WTC11 (cell line): ENCODE results near the gene TSPAN31. TPM values are rescaled to one million over a fixed set of nuclear protein-coding genes. Genes with fewer than 3 reads are reported as not detected.

Experiments used
- ATAC-seq: fragments of 200-7000 bp; cut with Tn5 transposase; 2 replicates; pipeline ENCODE4 v1.10.0; 2021; ENCODE audit warnings: mild to moderate bottlenecking, moderate library complexity
- CTCF ChIA-PET: fragments of 300-600 bp; sonication (Branson Sonifier 250); formaldehyde crosslinking; loops from one replicate; lab custom pipeline; 2021; ENCODE audit warnings: antibody characterized with exemption; lab: Charles Lee
- POLR2A ChIA-PET: fragments of 350-600 bp; sonication (Branson Sonifier 250); formaldehyde crosslinking; loops from one replicate; lab custom pipeline; 2021; ENCODE audit warnings: antibody characterized with exemption; lab: Charles Lee
- DNase-seq: peaks from one replicate; pipeline ENCODE4 v3.0.0; 2021; ENCODE audit warnings: low spot score
- H3K27ac Mint-ChIP-seq: 2 replicates; pipeline ENCODE4 v1.8.0; 2021; ENCODE audit warnings: mixed read lengths
- H3K27me3 Mint-ChIP-seq: 2 replicates; pipeline ENCODE4 v1.8.0; 2021; ENCODE audit warnings: low read depth, mild to moderate bottlenecking, moderate library complexity, mixed read lengths
- H3K36me3 Mint-ChIP-seq: 2 replicates; pipeline ENCODE4 v1.8.0; 2021; ENCODE audit warnings: mixed read lengths
- H3K4me1 Mint-ChIP-seq: 2 replicates; pipeline ENCODE4 v1.8.0; 2022; ENCODE audit warnings: mixed read lengths
- H3K4me3 Mint-ChIP-seq: 2 replicates; pipeline ENCODE4 v1.8.0; 2021; ENCODE audit warnings: mild to moderate bottlenecking, moderate library complexity, mixed read lengths
- H3K9me3 Mint-ChIP-seq: 2 replicates; pipeline ENCODE4 v1.8.0; 2021; ENCODE audit warnings: mixed read lengths
- ATF3 ChIP-seq: sonication (generic); formaldehyde crosslinking; conservative IDR thresholded peaks from 2 replicates; pipeline ENCODE4 v1.8.1; 2022; ENCODE audit warnings: mild to moderate bottlenecking, missing genetic modification reagents
- CBFB ChIP-seq: sonication (generic); formaldehyde crosslinking; IDR thresholded peaks from 2 replicates; pipeline ENCODE4 v1.8.1; 2022; ENCODE audit warnings: mild to moderate bottlenecking, low read depth, missing genetic modification reagents
- CREB1 ChIP-seq: sonication (generic); formaldehyde crosslinking; IDR thresholded peaks from 2 replicates; pipeline ENCODE4 v1.8.0; 2023; ENCODE audit warnings: mild to moderate bottlenecking, missing genetic modification reagents
- ELF4 ChIP-seq: sonication (generic); formaldehyde crosslinking; IDR thresholded peaks from 2 replicates; pipeline ENCODE4 v1.8.1; 2022; ENCODE audit warnings: low read depth, mild to moderate bottlenecking, moderate library complexity, missing genetic modification reagents
- GABPB1 ChIP-seq: sonication (generic); formaldehyde crosslinking; IDR thresholded peaks from 2 replicates; pipeline ENCODE4 v1.8.1; 2023; ENCODE audit warnings: mild to moderate bottlenecking, missing genetic modification reagents
- GRHL2 ChIP-seq: fragments of 250-450 bp; sonication (Bioruptor Pico); IDR thresholded peaks from 2 replicates; pipeline ENCODE4 v1.8.0; 2022; ENCODE audit warnings: mild to moderate bottlenecking, moderate library complexity; ENCODE audit not compliant: insufficient replicate concordance, severe bottlenecking
- NR1H2 ChIP-seq: sonication (generic); formaldehyde crosslinking; IDR thresholded peaks from 2 replicates; pipeline ENCODE4 v1.9.0; 2021; ENCODE audit warnings: mild to moderate bottlenecking, moderate library complexity, missing genetic modification reagents
- OVOL2 ChIP-seq: fragments of 250-450 bp; sonication (Bioruptor Pico); IDR thresholded peaks from 2 replicates; pipeline ENCODE4 v1.9.0; 2021; ENCODE audit warnings: mild to moderate bottlenecking, borderline replicate concordance
- ZNF121 ChIP-seq: sonication (generic); formaldehyde crosslinking; IDR thresholded peaks from 2 replicates; pipeline ENCODE4 v1.8.0; 2023; ENCODE audit warnings: missing genetic modification reagents
- ZNF232 ChIP-seq: sonication (generic); formaldehyde crosslinking; IDR thresholded peaks from 2 replicates; pipeline ENCODE4 v1.8.0; 2022; ENCODE audit warnings: mild to moderate bottlenecking, missing genetic modification reagents
- ZNF281 ChIP-seq: sonication (generic); formaldehyde crosslinking; IDR thresholded peaks from 2 replicates; pipeline ENCODE4 v1.8.0; 2023; ENCODE audit warnings: mild to moderate bottlenecking, missing genetic modification reagents
- ZNF317 ChIP-seq: sonication (generic); formaldehyde crosslinking; IDR thresholded peaks from 2 replicates; pipeline ENCODE4 v1.8.1; 2023; ENCODE audit warnings: low read depth, mild to moderate bottlenecking, moderate library complexity, missing genetic modification reagents, borderline replicate concordance
- ZNF416 ChIP-seq: fragments of 250-450 bp; sonication (Bioruptor Pico); IDR thresholded peaks from 2 replicates; pipeline ENCODE4 v1.9.0; 2021; ENCODE audit warnings: mild to moderate bottlenecking, inconsistent platforms
- ZNF423 ChIP-seq: fragments of 250-450 bp; sonication (Bioruptor Pico); IDR thresholded peaks from 2 replicates; pipeline ENCODE4 v2.1.2; 2022; ENCODE audit warnings: mild to moderate bottlenecking, moderate library complexity
- total RNA-seq: library from RNA; stranded (reverse); gene quantifications from 3 replicates; pipeline ENCODE4 v1.2.3, GENCODE V29; 2021
- TF ChIP-seq, protein P1 (sequence below): sonication (generic); formaldehyde crosslinking; IDR thresholded peaks from 2 replicates; pipeline ENCODE4 v1.8.0; 2023; ENCODE audit warnings: missing genetic modification reagents, mild to moderate bottlenecking, borderline replicate concordance
- TF ChIP-seq, protein P2 (sequence below): sonication (generic); formaldehyde crosslinking; IDR thresholded peaks from 2 replicates; pipeline ENCODE4 v1.8.0; 2023; ENCODE audit warnings: missing genetic modification reagents

The TSPAN31 gene
- total RNA-seq, 1 experiment from 2014 or later = 9.9 TPM

DNA sequence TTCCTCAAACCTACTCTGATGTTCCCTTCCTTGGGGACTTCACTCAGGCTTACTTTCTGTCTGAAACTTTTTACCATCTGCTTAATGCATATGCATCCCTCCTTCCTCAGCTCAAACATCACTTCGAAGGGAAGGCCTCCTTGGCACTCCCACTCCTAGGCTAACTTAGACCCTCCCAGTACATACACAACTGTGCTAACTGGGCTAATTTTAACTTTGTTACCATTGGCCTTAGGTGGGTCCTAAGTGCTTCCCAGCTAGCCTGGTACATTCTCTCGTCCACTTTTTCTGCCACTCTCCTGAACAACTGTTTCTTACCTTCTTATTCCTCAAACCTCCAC is 31.4 kb downstream of the TSPAN31 start:
- no peaks in the 10 kb centered on the region for H3K9me3 Mint-ChIP-seq
- H3K27ac Mint-ChIP-seq = no peak overlapping the region
- H3K4me3 Mint-ChIP-seq = no peak overlapping the region
- TF ChIP-seq NR1H2 (CRISPR knock-in tag) (no peak), CBFB (CRISPR knock-in tag) (no peak)
- POLR2A ChIA-PET = no interaction called here
- ATAC-seq = no peak
- H3K4me1 Mint-ChIP-seq = peaks cover 6% of the 10 kb centered on the region; the same call in 1 of the 2 replicates
- no peaks in the 10 kb centered on the region for H3K36me3 Mint-ChIP-seq
- DNase-seq = no peak
- CTCF ChIA-PET = interaction anchor here (1.7 kb wide), 1 partner anchor 27 kb away, joined by 5 read pairs; no protein-coding TSS in a partner anchor
- peaks cover 16% of the 10 kb centered on the region for H3K27me3 Mint-ChIP-seq

- ATAC-seq (no peak), DNase-seq (no peak)
- H3K4me3 Mint-ChIP-seq = no peak overlapping the region
- no peak for TF ChIP-seq CREB1
- TF ChIP-seq, protein P1, sequence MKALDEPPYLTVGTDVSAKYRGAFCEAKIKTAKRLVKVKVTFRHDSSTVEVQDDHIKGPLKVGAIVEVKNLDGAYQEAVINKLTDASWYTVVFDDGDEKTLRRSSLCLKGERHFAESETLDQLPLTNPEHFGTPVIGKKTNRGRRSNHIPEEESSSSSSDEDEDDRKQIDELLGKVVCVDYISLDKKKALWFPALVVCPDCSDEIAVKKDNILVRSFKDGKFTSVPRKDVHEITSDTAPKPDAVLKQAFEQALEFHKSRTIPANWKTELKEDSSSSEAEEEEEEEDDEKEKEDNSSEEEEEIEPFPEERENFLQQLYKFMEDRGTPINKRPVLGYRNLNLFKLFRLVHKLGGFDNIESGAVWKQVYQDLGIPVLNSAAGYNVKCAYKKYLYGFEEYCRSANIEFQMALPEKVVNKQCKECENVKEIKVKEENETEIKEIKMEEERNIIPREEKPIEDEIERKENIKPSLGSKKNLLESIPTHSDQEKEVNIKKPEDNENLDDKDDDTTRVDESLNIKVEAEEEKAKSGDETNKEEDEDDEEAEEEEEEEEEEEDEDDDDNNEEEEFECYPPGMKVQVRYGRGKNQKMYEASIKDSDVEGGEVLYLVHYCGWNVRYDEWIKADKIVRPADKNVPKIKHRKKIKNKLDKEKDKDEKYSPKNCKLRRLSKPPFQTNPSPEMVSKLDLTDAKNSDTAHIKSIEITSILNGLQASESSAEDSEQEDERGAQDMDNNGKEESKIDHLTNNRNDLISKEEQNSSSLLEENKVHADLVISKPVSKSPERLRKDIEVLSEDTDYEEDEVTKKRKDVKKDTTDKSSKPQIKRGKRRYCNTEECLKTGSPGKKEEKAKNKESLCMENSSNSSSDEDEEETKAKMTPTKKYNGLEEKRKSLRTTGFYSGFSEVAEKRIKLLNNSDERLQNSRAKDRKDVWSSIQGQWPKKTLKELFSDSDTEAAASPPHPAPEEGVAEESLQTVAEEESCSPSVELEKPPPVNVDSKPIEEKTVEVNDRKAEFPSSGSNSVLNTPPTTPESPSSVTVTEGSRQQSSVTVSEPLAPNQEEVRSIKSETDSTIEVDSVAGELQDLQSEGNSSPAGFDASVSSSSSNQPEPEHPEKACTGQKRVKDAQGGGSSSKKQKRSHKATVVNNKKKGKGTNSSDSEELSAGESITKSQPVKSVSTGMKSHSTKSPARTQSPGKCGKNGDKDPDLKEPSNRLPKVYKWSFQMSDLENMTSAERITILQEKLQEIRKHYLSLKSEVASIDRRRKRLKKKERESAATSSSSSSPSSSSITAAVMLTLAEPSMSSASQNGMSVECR (CRISPR knock-in tag) = no peak
- no peak for TF ChIP-seq ZNF121
- no peak for TF ChIP-seq OVOL2 (CRISPR knock-in tag)
- no peak for TF ChIP-seq ZNF317 (CRISPR knock-in tag)
- TF ChIP-seq ATF3 = no peak
- H3K36me3 Mint-ChIP-seq = no peaks in the 10 kb centered on the region
- CTCF ChIA-PET = interaction anchor here (0.7 kb wide), 1 partner anchor 20 kb away, joined by 3 read pairs; no protein-coding TSS in a partner anchor
- peaks cover 16% of the 10 kb centered on the region for H3K27me3 Mint-ChIP-seq
- H3K9me3 Mint-ChIP-seq = no peaks in the 10 kb centered on the region
- H3K4me1 Mint-ChIP-seq = peaks cover 2% of the 10 kb centered on the region; the same call in 1 of the 2 replicates
- POLR2A ChIA-PET = no interaction called here
- no peak overlapping the region for H3K27ac Mint-ChIP-seq
These were observed 32.5 kb downstream of the TSPAN31 start for GRCh38 chr12:57777367-57777766.

- no peak overlapping the region for H3K27ac Mint-ChIP-seq
- H3K36me3 Mint-ChIP-seq = peaks cover 2% of the 10 kb centered on the region; the same call in 1 of the 2 replicates
- peaks cover 13% of the 10 kb centered on the region for H3K27me3 Mint-ChIP-seq
These were observed 33.1 kb downstream of the TSPAN31 start for GRCh38 chr12:57777911-57778310.

More at GRCh38 chr12:57777911-57778310, 33.1 kb downstream of the TSPAN31 start:
- POLR2A ChIA-PET = interaction anchor here (0.7 kb wide), 1 partner anchor 66 kb away, joined by 3 read pairs; no protein-coding TSS in a partner anchor
- no peak for TF ChIP-seq GRHL2
- no peak for TF ChIP-seq ZNF281 (CRISPR knock-in tag)
- no peak for TF ChIP-seq ZNF121
- no peak for TF ChIP-seq ZNF423 (CRISPR knock-in tag)
- no peak for TF ChIP-seq GABPB1
- no peak for TF ChIP-seq ZNF232 (CRISPR knock-in tag)
- TF ChIP-seq, protein P2, sequence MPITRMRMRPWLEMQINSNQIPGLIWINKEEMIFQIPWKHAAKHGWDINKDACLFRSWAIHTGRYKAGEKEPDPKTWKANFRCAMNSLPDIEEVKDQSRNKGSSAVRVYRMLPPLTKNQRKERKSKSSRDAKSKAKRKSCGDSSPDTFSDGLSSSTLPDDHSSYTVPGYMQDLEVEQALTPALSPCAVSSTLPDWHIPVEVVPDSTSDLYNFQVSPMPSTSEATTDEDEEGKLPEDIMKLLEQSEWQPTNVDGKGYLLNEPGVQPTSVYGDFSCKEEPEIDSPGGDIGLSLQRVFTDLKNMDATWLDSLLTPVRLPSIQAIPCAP (CRISPR knock-in tag) = no peak
- no peak for TF ChIP-seq ZNF416 (CRISPR knock-in tag)
- TF ChIP-seq ELF4 = no peak
- TF ChIP-seq, all 79 proteins: peak for 0
- no peak overlapping the region for H3K4me3 Mint-ChIP-seq
- H3K9me3 Mint-ChIP-seq = no peaks in the 10 kb centered on the region
- CTCF ChIA-PET = interaction anchor here (0.7 to 1.0 kb wide), 2 partner anchors 21 kb away, joined by 3 to 5 read pairs; no protein-coding TSS in a partner anchor
- no peak for ATAC-seq
- H3K4me1 Mint-ChIP-seq = peaks cover 1% of the 10 kb centered on the region; the same call in 1 of the 2 replicates
- DNase-seq = no peak
